HepG2 (cell line): ENCODE measurements around the gene LCE3E.

Source experiments
- FOXA1 ChIP-seq, 2 experiments: fragments of 450-650 bp in 1 of 2; sonication (generic) in 1 of 2; formaldehyde crosslinking in 1 of 2; IDR thresholded peaks; 2 replicates each; pipeline versions ENCODE4 v1.4.0 to v1.6.1; 2016 to 2020; ENCODE audit warnings: missing genetic modification reagents in 1 of 2
- FOXK1 ChIP-seq: sonication (generic); formaldehyde crosslinking; IDR thresholded peaks from 2 replicates; pipeline ENCODE4 v1.4.0; 2020; ENCODE audit warnings: low read depth, missing genetic modification reagents, borderline replicate concordance
- KLF16 ChIP-seq, 2 experiments: sonication (generic) in 1 of 2; formaldehyde crosslinking in 1 of 2; IDR thresholded peaks; 2 replicates each; pipeline versions ENCODE4 v1.6.1 to v1.8.0; 2016 to 2023; ENCODE audit warnings: missing genetic modification reagents in 2 of 2, missing compliant biosample characterization in 1 of 2
- TF ChIP-seq, protein P1 (sequence below), 2 experiments: fragments of 450-650 bp in 1 of 2; sonication (generic) in 1 of 2; formaldehyde crosslinking in 1 of 2; IDR thresholded peaks; 2 replicates each; pipeline versions ENCODE4 v1.6.1 to v1.8.0; 2016 to 2022; ENCODE audit warnings: antibody characterized with exemption in 1 of 2, mild to moderate bottlenecking in 1 of 2, missing genetic modification reagents in 1 of 2
- TF ChIP-seq, protein P2 (sequence below): sonication (generic); formaldehyde crosslinking; IDR thresholded peaks from 2 replicates; pipeline ENCODE4 v1.5.0; 2020; ENCODE audit warnings: mild to moderate bottlenecking, missing genetic modification reagents, moderate library complexity
- TF ChIP-seq, protein P3 (sequence below): IDR thresholded peaks from 2 replicates; pipeline ENCODE4 v1.6.1; 2012; ENCODE audit warnings: inconsistent platforms

DNA sequence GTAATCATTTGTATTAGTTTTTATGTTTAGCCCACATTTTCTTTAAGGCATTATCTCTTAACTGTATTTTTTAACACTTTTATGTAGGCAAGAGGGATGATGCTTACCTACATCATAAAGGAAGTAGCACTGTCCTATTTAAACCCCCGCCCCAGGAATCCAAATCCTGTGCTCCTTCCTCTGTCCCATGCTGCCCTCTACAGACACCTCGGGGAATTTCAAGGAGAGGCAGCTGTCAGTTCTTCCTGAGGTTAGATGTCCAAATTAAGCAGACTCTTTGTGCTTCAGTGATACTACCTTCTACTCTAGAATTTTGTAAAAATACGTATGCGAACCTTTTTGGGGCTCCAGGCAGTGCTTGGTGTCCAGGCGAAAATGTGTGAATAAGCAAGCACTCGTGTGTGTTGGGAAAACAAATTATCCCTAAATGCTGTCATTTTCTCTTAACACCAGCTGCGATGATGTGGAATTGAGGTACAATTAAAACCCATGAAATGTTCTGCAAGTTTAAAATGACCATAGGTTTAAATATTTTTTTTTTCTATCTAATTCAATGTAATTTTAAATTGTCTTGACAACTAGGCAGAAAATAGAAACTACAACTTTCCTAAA is 33.1 kb downstream of the LCE3E start:
- TF ChIP-seq, protein P1, sequence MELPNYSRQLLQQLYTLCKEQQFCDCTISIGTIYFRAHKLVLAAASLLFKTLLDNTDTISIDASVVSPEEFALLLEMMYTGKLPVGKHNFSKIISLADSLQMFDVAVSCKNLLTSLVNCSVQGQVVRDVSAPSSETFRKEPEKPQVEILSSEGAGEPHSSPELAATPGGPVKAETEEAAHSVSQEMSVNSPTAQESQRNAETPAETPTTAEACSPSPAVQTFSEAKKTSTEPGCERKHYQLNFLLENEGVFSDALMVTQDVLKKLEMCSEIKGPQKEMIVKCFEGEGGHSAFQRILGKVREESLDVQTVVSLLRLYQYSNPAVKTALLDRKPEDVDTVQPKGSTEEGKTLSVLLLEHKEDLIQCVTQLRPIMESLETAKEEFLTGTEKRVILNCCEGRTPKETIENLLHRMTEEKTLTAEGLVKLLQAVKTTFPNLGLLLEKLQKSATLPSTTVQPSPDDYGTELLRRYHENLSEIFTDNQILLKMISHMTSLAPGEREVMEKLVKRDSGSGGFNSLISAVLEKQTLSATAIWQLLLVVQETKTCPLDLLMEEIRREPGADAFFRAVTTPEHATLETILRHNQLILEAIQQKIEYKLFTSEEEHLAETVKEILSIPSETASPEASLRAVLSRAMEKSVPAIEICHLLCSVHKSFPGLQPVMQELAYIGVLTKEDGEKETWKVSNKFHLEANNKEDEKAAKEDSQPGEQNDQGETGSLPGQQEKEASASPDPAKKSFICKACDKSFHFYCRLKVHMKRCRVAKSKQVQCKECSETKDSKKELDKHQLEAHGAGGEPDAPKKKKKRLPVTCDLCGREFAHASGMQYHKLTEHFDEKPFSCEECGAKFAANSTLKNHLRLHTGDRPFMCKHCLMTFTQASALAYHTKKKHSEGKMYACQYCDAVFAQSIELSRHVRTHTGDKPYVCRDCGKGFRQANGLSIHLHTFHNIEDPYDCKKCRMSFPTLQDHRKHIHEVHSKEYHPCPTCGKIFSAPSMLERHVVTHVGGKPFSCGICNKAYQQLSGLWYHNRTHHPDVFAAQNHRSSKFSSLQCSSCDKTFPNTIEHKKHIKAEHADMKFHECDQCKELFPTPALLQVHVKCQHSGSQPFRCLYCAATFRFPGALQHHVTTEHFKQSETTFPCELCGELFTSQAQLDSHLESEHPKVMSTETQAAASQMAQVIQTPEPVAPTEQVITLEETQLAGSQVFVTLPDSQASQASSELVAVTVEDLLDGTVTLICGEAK (IDR thresholded peaks at IDR 0.05): no peak
- TF ChIP-seq, protein P1 (CRISPR knock-in tag; IDR thresholded peaks at IDR 0.05): no peak
- TF ChIP-seq, protein P2, sequence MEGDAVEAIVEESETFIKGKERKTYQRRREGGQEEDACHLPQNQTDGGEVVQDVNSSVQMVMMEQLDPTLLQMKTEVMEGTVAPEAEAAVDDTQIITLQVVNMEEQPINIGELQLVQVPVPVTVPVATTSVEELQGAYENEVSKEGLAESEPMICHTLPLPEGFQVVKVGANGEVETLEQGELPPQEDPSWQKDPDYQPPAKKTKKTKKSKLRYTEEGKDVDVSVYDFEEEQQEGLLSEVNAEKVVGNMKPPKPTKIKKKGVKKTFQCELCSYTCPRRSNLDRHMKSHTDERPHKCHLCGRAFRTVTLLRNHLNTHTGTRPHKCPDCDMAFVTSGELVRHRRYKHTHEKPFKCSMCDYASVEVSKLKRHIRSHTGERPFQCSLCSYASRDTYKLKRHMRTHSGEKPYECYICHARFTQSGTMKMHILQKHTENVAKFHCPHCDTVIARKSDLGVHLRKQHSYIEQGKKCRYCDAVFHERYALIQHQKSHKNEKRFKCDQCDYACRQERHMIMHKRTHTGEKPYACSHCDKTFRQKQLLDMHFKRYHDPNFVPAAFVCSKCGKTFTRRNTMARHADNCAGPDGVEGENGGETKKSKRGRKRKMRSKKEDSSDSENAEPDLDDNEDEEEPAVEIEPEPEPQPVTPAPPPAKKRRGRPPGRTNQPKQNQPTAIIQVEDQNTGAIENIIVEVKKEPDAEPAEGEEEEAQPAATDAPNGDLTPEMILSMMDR (CRISPR knock-in tag): peak; percentile 70
- TF ChIP-seq, protein P3, sequence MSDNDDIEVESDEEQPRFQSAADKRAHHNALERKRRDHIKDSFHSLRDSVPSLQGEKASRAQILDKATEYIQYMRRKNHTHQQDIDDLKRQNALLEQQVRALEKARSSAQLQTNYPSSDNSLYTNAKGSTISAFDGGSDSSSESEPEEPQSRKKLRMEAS: no peak
- TF ChIP-seq FOXK1 (CRISPR knock-in tag): no peak
- no peak for TF ChIP-seq FOXA1 (IDR thresholded peaks at IDR 0.05)
- TF ChIP-seq FOXA1 (CRISPR knock-in tag; IDR thresholded peaks at IDR 0.05): no peak
- no peak for TF ChIP-seq KLF16 (CRISPR knock-in tag; IDR thresholded peaks at IDR 0.05)
